Cardiac muscle cell (in vitro differentiated cells and primary cell): ENCODE results near the gene ARMC2. TPM values are rescaled to one million over a fixed set of nuclear protein-coding genes. Genes with fewer than 3 reads are reported as not detected.

Experiments
- DNase-seq, 2 donors: peaks; one replicate each; pipeline versions ENCODE4 v3.0.0 to v3.0.0-alpha.2; 2010 to 2017; ENCODE audit warnings: low read depth in 1 of 2, low spot score in 1 of 2
- H3K27ac ChIP-seq: fragments of 200-600 bp; sonication (generic); 2 replicates; pipeline ENCODE4 v1.5.1; 2016
- H3K27me3 ChIP-seq: fragments of 200-600 bp; sonication (generic); 2 replicates; pipeline ENCODE4 v1.6.0; 2016; ENCODE audit warnings: control low read depth
- H3K36me3 ChIP-seq: fragments of 200-600 bp; sonication (generic); 2 replicates; pipeline ENCODE4 v1.5.1; 2016; ENCODE audit warnings: control low read depth
- H3K4me1 ChIP-seq: fragments of 200-600 bp; sonication (generic); 2 replicates; pipeline ENCODE4 v1.8.1; 2017; ENCODE audit warnings: low read depth, mild to moderate bottlenecking, mixed run types
- H3K4me3 ChIP-seq: fragments of 200-600 bp; sonication (generic); 2 replicates; pipeline ENCODE4 v1.5.1; 2016; ENCODE audit warnings: mild to moderate bottlenecking
- H3K9me3 ChIP-seq: fragments of 200-600 bp; sonication (generic); 2 replicates; pipeline ENCODE4 v1.5.1; 2017; ENCODE audit warnings: low read depth, mild to moderate bottlenecking, control low read depth
- polyA plus RNA-seq: library from polyadenylated mRNA; unstranded; fragments of >200 nt; fragmentation: Nextera tagmentation; extraction: Ambion mirVana; gene quantifications from 2 replicates; pipeline ENCODE4 v1.2.1, GENCODE V29; 2016
- total RNA-seq: library from RNA; depleted of rRNA; stranded (reverse); fragments of >200 nt; gene quantifications from 2 replicates; pipeline ENCODE4 v1.2.3, GENCODE V29; 2016
- TF ChIP-seq, protein P1 (sequence below): IDR thresholded peaks from 2 replicates; pipeline ENCODE4 v1.5.1; 2012; ENCODE audit warnings: low read depth, mild to moderate bottlenecking, low read length

ARMC2 gene
- total and polyA plus RNA-seq, 2 experiments from 2014 or later = 2.6 to 3.3 TPM

DNA sequence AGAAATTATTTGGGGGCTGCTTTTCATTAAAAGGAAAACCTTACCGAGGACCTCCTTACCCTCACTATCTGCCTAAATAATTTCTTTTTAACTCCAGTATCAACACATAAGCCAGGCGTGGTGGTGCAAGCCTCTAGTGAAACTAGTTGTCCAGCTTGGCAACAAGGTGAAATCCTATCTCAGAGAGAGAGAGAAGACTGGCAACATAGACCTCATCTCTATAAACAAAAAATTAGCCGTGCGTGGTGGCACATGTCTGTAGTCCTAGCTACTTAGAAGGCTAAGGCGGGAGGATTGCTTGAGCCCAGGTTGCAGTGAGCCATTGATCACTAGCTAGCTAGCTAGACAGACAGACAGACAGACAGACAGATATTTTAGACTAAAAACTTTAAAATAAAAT, 92.5 kb downstream of the ARMC2 start:
- TF ChIP-seq, protein P1, sequence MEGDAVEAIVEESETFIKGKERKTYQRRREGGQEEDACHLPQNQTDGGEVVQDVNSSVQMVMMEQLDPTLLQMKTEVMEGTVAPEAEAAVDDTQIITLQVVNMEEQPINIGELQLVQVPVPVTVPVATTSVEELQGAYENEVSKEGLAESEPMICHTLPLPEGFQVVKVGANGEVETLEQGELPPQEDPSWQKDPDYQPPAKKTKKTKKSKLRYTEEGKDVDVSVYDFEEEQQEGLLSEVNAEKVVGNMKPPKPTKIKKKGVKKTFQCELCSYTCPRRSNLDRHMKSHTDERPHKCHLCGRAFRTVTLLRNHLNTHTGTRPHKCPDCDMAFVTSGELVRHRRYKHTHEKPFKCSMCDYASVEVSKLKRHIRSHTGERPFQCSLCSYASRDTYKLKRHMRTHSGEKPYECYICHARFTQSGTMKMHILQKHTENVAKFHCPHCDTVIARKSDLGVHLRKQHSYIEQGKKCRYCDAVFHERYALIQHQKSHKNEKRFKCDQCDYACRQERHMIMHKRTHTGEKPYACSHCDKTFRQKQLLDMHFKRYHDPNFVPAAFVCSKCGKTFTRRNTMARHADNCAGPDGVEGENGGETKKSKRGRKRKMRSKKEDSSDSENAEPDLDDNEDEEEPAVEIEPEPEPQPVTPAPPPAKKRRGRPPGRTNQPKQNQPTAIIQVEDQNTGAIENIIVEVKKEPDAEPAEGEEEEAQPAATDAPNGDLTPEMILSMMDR = no peak
- no peaks in the 10 kb centered on the region for H3K9me3 ChIP-seq
- H3K27ac ChIP-seq = no peak overlapping the region
- H3K4me1 ChIP-seq = peaks cover 10% of the 10 kb centered on the region
- H3K4me3 ChIP-seq = no peak overlapping the region
- no peaks in the 10 kb centered on the region for H3K27me3 ChIP-seq
- H3K36me3 ChIP-seq = no peaks in the 10 kb centered on the region
- DNase-seq = no peak

DNA sequence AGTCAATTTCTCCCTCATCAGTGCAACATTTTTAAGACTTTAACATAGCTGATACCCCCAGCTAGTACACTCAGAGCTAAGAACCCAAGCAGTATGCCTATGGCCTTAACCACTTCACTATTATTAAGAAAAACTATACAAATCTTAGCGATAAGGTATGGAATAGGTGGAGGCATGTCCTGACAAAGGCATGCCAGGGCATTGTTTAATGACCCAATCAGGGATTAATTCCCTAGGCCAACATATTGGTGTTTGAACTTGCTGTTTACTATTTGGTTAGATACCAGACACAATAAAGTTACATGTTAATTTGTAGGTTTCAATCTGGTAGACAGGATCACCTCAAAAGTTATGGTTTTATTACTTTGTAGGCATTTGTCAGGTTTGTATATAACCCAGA, 93.1 kb downstream of the ARMC2 start:
- TF ChIP-seq, protein P1 = no peak
- Histone ChIP-seq H3K9me3 (no peaks in the 10 kb centered on the region), H3K4me1 (peaks cover 15% of the 10 kb centered on the region), H3K27ac (no peak overlapping the region), H3K27me3 (no peaks in the 10 kb centered on the region), H3K36me3 (no peaks in the 10 kb centered on the region), H3K4me3 (no peak overlapping the region)
- no peak for DNase-seq

DNA sequence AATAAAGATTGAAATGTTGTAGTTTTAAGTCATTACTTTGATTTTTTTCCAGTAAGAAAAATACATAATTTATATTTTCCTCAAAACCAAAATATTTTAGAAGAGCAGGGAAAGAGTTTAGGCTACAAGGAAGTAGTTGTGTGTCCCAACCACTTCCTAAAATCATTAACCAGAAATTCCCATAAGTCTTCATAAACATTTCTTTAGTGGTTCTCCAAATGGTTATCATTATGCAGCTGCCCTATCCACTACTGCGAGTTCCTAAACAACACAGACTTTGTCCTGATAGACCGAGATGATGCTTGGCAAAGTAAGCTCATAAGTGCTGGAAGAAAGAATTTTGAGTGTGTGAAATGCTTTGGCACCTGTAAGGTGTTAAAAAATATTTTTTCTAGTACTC, 93.6 kb downstream of the ARMC2 start:
- Histone ChIP-seq H3K4me1 (peaks cover 19% of the 10 kb centered on the region), H3K9me3 (no peaks in the 10 kb centered on the region), H3K36me3 (no peaks in the 10 kb centered on the region), H3K27me3 (no peaks in the 10 kb centered on the region), H3K27ac (no peak overlapping the region), H3K4me3 (no peak overlapping the region)
- DNase-seq = no peak
- TF ChIP-seq, protein P1 = no peak

GRCh38 chr6:108942556-108943492, 94.6 kb downstream of the ARMC2 start:
- H3K4me1 ChIP-seq = peaks cover 19% of the 10 kb centered on the region
- DNase-seq = no peak
- no peak overlapping the region for H3K27ac ChIP-seq
- H3K36me3 ChIP-seq = no peaks in the 10 kb centered on the region
- no peaks in the 10 kb centered on the region for H3K27me3 ChIP-seq
- H3K4me3 ChIP-seq = no peak overlapping the region
- TF ChIP-seq, protein P1 = no peak
- no peaks in the 10 kb centered on the region for H3K9me3 ChIP-seq

DNA sequence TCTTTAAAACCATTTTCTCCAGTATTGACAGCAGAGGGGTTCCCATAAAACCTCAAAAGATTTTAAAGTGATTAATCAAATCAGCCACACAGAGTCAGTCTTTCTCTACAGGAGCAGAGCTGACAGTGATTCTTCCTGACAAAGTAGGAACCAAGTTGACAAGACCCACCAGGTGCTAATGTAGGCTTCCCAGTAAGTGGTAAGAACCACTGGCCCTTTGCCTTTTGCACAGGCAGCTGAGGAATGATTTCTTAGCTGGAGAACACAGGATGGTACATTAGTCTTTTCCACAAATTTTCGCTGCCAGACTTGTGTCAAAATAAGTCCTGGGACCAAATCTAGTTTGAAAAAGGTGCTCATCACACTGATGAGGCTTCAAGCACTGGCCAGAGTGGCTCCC, 95.8 kb downstream of the ARMC2 start:
- H3K36me3 ChIP-seq = no peaks in the 10 kb centered on the region
- TF ChIP-seq, protein P1 = no peak

More for the DNA sequence above, 95.8 kb downstream of the ARMC2 start:
- no peaks in the 10 kb centered on the region for H3K27me3 ChIP-seq
- no peak overlapping the region for H3K27ac ChIP-seq
- no peak for DNase-seq
- H3K4me3 ChIP-seq = no peak overlapping the region
- H3K4me1 ChIP-seq = peaks cover 19% of the 10 kb centered on the region
- no peaks in the 10 kb centered on the region for H3K9me3 ChIP-seq
